Smooth muscle cell (in vitro differentiated cells): ENCODE data around the gene SCAMP2. TPM values are rescaled to one million over a fixed set of nuclear protein-coding genes. Genes with fewer than 3 reads are reported as not detected.

Experiments used
- DNase-seq: peaks from one replicate; lab custom pipeline; 2025; ENCODE audit not compliant: unreplicated experiment; lab: John Stamatoyannopoulos, UW
- H2AFZ ChIP-seq: fragments of 200-600 bp; sonication (generic); 2 replicates; pipeline ENCODE4 v1.6.0; 2016; ENCODE audit warnings: antibody characterized with exemption, low read depth, mild to moderate bottlenecking
- H3F3A ChIP-seq: fragments of 200-600 bp; sonication (generic); 2 replicates; pipeline ENCODE4 v1.6.0; 2017; ENCODE audit warnings: antibody characterized with exemption, low read depth
- H3K27ac ChIP-seq: fragments of 200-600 bp; sonication (generic); 2 replicates; pipeline ENCODE4 v1.5.1; 2016; ENCODE audit warnings: low read depth, mild to moderate bottlenecking
- H3K27me3 ChIP-seq: fragments of 200-600 bp; sonication (generic); 2 replicates; pipeline ENCODE4 v1.6.1; 2016; ENCODE audit warnings: low read depth, mild to moderate bottlenecking
- H3K36me3 ChIP-seq: fragments of 200-600 bp; sonication (generic); 2 replicates; pipeline ENCODE4 v1.5.1; 2016; ENCODE audit warnings: low read depth
- H3K4me1 ChIP-seq: fragments of 200-600 bp; sonication (generic); 2 replicates; pipeline ENCODE4 v1.5.1; 2016; ENCODE audit warnings: low read depth
- H3K4me2 ChIP-seq: fragments of 200-600 bp; sonication (generic); 2 replicates; pipeline ENCODE4 v1.6.0; 2016; ENCODE audit warnings: mild to moderate bottlenecking
- H3K4me3 ChIP-seq: fragments of 200-600 bp; sonication (generic); 2 replicates; pipeline ENCODE4 v1.5.1; 2016; ENCODE audit warnings: mild to moderate bottlenecking
- H3K79me2 ChIP-seq: fragments of 200-600 bp; sonication (generic); 2 replicates; pipeline ENCODE4 v1.6.0; 2016; ENCODE audit warnings: low read depth, mild to moderate bottlenecking
- H3K9ac ChIP-seq: fragments of 200-600 bp; sonication (generic); 2 replicates; pipeline ENCODE4 v1.6.0; 2016; ENCODE audit warnings: low read depth
- H3K9me3 ChIP-seq: fragments of 200-600 bp; sonication (generic); replicated peaks from 2 replicates; pipeline ENCODE4 v1.5.1; 2016; ENCODE audit warnings: low read depth
- H4K20me1 ChIP-seq: fragments of 200-600 bp; sonication (generic); 2 replicates; pipeline ENCODE4 v1.6.0; 2016; ENCODE audit warnings: low read depth
- WGBS: methylation state at CpG from one replicate; pipeline ENCODE4 v1.1.7; 2016; ENCODE audit warnings: low lambda C conversion rate; 5-methylcytosine and 5-hydroxymethylcytosine counted together
- polyA plus RNA-seq: library from polyadenylated mRNA; unstranded; fragments of >200 nt; fragmentation: Nextera tagmentation; extraction: Ambion mirVana; gene quantifications from 2 replicates; pipeline ENCODE4 v1.2.1, GENCODE V29; 2016
- total RNA-seq: library from RNA; depleted of rRNA; stranded (reverse); fragments of >200 nt; gene quantifications from 2 replicates; pipeline ENCODE4 v1.2.3, GENCODE V29; 2014
- TF ChIP-seq, protein P1 (sequence below): fragments of 200-600 bp; sonication (generic); IDR thresholded peaks from 2 replicates; pipeline ENCODE4 v1.5.1; 2017; ENCODE audit warnings: borderline replicate concordance, mild to moderate bottlenecking, antibody characterized with exemption; ENCODE audit not compliant: insufficient read depth, poor library complexity, severe bottlenecking

Gene SCAMP2
- total and polyA plus RNA-seq, 2 experiments from 2014 or later, result 55.5 to 80.3 TPM

DNA sequence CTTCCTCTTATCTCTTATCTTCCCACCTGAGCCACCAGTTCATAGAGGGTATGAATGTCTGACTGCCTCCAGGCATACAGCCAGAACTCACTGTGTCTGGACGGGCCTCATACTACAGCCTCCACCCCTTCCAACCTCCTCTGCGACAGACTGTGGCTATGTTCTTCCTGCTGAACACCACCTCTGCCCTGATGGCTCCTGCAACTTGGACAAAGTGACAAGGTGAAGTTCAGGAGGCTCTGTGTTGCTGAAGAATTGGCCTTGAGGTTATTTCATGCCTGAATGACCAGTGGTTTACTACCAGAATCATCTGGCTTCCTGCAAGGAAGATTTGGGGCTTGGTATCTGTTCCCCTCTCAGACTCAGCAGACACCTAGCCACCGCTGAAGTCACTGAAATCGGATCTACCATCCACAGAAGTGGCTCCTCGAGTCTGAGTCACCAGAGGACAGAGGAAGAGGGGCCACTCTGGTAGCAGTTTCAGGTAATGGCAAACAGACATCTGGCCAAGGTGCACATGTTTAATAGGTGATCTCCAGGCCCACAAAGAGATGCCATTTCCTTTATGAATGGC is 16.0 kb downstream of the SCAMP2 start:
- Histone ChIP-seq H3K36me3 (no peaks in the 10 kb centered on the region), H3K27ac (no peak overlapping the region), H3K4me3 (no peak overlapping the region), H3K79me2 (peaks cover 29% of the 10 kb centered on the region), H3K27me3 (no peaks in the 10 kb centered on the region), H3K9me3 (no peaks in the 10 kb centered on the region), H2AFZ (no peak overlapping the region), H3F3A (no peaks in the 10 kb centered on the region), H3K4me2 (no peak overlapping the region), H3K9ac (no peak overlapping the region), H4K20me1 (peaks cover 72% of the 10 kb centered on the region), H3K4me1 (no peaks in the 10 kb centered on the region)
- 69% methylated on average over 5 of the region's 5 CpGs for WGBS
- TF ChIP-seq, protein P1, sequence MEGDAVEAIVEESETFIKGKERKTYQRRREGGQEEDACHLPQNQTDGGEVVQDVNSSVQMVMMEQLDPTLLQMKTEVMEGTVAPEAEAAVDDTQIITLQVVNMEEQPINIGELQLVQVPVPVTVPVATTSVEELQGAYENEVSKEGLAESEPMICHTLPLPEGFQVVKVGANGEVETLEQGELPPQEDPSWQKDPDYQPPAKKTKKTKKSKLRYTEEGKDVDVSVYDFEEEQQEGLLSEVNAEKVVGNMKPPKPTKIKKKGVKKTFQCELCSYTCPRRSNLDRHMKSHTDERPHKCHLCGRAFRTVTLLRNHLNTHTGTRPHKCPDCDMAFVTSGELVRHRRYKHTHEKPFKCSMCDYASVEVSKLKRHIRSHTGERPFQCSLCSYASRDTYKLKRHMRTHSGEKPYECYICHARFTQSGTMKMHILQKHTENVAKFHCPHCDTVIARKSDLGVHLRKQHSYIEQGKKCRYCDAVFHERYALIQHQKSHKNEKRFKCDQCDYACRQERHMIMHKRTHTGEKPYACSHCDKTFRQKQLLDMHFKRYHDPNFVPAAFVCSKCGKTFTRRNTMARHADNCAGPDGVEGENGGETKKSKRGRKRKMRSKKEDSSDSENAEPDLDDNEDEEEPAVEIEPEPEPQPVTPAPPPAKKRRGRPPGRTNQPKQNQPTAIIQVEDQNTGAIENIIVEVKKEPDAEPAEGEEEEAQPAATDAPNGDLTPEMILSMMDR, result no peak
- no peak for DNase-seq

DNA sequence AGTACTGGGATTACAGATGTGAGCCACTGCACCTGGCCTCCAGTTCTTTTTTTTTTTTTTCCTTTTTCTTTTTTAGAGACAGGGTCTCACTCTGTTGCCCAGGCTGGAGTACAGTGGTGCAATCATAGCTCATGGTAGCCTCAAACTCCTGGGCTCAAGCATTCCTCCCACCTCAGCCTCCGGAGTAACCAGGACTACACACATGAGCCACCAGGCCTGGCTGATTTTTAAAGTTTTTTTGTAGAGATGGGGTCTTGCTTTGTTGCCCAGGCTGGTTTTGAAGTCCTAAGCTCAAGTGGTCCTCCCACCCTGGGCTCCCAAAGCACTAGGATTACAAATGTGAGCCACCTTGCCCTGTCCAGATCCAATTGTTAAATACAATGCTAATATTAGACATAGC is 16.6 kb downstream of the SCAMP2 start:
- no peak overlapping the region for H3K4me2 ChIP-seq
- H3K79me2 ChIP-seq, result peaks cover 29% of the 10 kb centered on the region
- no peaks in the 10 kb centered on the region for H3K36me3 ChIP-seq
- no peaks in the 10 kb centered on the region for H3K9me3 ChIP-seq
- peaks cover 71% of the 10 kb centered on the region for H4K20me1 ChIP-seq
- WGBS, result 95% methylated on average over 1 of the region's 1 CpG
- no peak overlapping the region for H3K9ac ChIP-seq
- H3K27me3 ChIP-seq, result no peaks in the 10 kb centered on the region
- no peaks in the 10 kb centered on the region for H3K4me1 ChIP-seq
- DNase-seq, result no peak
- no peak overlapping the region for H2AFZ ChIP-seq
- no peaks in the 10 kb centered on the region for H3F3A ChIP-seq
- TF ChIP-seq, protein P1, result no peak
- H3K27ac ChIP-seq, result no peak overlapping the region
- H3K4me3 ChIP-seq, result no peak overlapping the region

DNA sequence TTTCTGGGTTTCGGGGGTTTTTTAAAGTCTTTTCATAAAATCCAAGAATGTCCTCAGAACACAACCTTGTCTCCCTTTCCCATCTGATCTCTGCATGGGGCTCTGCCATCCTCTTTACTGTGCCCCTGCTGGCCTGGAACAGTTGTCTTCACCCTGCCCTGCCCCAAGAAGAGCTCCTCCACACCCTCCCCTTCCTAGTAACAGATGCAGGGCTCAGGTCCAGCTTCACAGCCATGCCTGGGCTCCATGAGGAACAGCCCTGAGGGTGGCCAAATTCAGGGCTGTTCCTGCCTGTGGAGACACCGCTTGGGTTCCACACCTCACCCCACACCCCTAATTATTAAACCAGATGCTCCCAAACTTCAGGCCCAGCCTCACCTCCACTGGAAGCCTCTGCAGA is 17.3 kb downstream of the SCAMP2 start:
- no peak overlapping the region for H3K9ac ChIP-seq
- peaks cover 64% of the 10 kb centered on the region for H4K20me1 ChIP-seq
- H2AFZ ChIP-seq, result no peak overlapping the region
- H3K4me3 ChIP-seq, result no peak overlapping the region
- TF ChIP-seq, protein P1, result no peak
- no peak for DNase-seq
- no peaks in the 10 kb centered on the region for H3K9me3 ChIP-seq
- no peak overlapping the region for H3K4me2 ChIP-seq
- no peaks in the 10 kb centered on the region for H3K4me1 ChIP-seq
- no peaks in the 10 kb centered on the region for H3K27me3 ChIP-seq
- no peaks in the 10 kb centered on the region for H3F3A ChIP-seq
- no peak overlapping the region for H3K27ac ChIP-seq
- peaks cover 23% of the 10 kb centered on the region for H3K79me2 ChIP-seq
- WGBS, result 95% methylated on average over 2 of the region's 2 CpGs
- H3K36me3 ChIP-seq, result no peaks in the 10 kb centered on the region

DNA sequence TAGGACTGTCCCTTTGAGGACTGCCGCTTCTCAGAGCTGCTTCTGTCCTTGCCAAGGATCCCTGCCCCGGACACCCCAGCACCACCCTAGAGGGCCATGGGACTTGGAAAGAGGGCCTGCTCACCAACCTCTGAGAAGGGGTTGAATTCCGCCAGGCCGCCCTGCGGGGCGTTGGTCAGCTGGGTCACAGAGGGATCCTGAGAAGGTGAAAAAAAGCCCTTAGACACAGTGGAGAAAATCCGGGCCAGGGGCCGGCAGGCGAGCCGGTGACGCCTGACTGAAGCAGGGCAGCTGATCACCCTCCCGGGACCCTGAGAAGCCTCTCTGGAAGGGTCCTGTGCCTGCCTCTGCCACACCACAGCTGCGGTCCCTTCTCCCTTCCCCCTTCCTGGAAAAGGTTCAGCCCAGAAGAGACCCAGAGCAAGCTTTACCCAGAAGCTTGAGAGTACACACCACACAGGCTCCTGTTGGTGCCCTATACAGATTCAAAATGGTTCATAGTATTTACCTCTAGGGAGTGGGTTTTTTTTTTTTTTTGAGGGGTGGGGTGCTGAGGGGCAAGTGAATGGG is 18.6 kb downstream of the SCAMP2 start:
- H2AFZ ChIP-seq, result no peak overlapping the region
- peaks cover 53% of the 10 kb centered on the region for H4K20me1 ChIP-seq
- no peak overlapping the region for H3K9ac ChIP-seq
- no peaks in the 10 kb centered on the region for H3K9me3 ChIP-seq
- H3K36me3 ChIP-seq, result no peaks in the 10 kb centered on the region
- no peak for DNase-seq
- no peaks in the 10 kb centered on the region for H3K27me3 ChIP-seq
- H3K4me3 ChIP-seq, result no peak overlapping the region
- no peaks in the 10 kb centered on the region for H3K4me1 ChIP-seq
- peaks cover 11% of the 10 kb centered on the region for H3K79me2 ChIP-seq
- WGBS, result 97% methylated on average over 13 of the region's 13 CpGs
- H3K27ac ChIP-seq, result no peak overlapping the region
- no peaks in the 10 kb centered on the region for H3F3A ChIP-seq
- no peak overlapping the region for H3K4me2 ChIP-seq
- TF ChIP-seq, protein P1, result no peak
